Measurements from ENCODE around the gene PIGV.
"Not testable (repeated sequence)": the region's sequence is repeated elsewhere in the genome, so short reads cannot be mapped to it uniquely, and the experiment has no call there.

PIGV gene

DNA sequence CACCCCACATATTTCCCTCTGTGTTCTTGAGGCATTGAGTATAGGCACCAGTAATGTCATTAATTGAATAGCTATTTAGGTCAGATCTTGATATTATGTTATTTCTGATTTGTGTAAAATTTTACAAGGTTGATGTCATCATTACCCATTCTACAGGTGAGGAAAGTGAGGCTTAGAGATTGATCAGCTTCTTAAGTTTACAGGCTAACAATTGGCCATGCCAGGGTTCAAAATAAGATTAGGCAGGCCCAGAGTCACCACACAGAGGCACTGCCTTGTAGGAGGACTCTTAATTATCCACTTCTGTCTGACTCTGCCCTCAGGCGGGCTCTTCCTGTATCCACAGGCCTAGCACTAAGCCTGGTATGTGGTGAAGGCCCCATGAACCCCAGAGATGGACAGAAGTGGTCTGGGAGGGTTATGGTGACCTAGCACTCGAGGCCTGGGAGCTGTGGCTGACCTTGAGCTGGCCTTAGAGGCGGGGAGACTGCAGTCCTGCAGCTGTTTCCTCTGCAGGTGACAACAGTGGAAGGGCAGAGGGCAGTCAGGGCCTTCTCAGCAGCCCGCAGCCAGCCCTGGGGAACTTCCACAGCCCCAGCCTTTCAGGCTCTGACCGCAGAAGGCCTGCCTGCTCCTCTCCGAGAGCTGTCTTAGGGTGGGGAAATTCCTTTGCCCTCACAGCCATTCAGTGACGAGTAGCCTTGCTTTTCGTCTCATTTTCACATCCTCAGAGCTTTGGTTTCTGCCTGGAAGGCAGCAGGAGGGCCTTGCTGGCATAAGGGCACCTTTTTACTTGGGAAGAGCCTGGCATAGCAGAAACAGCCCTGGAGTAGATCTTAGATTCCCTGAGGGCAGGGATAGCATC lies 51.0 kb downstream of the PIGV start:
- peak; percentile 45 for DNase-seq

- DNase-seq, result no peak
These were observed 51.6 kb downstream of the PIGV start for GRCh38 chr1:26839339-26839722.

GRCh38 chr1:26839779-26840178 lies 52.0 kb downstream of the PIGV start:
- no peak for DNase-seq

DNA sequence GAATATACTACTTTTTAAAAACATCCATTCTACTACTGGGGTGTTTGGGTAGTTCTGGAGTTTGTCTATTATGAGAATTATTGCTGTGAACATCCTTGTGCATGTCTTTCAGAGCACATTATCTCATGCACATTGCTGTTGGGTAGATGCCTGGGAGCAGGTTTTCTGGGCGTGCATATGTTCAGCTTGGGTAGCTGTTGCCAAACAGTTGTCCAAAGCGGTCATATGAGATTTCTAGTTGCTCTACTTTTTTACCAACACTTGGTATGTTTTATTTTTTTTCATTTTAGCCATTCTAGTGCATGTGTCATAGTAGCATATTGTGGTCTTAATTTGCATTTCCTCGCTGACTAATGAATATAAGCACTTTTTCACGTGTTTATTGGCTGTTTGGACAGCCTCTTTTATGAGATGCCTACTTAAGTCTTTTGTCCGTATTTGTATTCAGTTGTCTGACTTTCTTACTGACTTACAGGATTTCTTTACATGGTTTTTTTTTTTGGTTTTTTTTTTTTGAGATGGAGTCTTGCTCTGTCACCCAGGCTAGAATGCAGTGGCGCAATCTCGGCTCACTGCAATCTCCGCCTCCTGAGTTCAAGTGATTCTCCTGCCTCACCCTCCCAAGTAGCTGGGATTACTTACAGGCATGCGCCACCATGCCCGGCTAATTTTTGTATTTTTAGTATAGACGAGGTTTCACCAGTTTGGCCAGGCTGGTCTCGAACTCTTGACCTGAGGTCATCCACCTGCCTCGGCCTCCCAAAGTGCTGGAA lies 56.9 kb downstream of the PIGV start:
- DNase-seq, result no peak

GRCh38 chr1:26847826-26848225 lies 60.1 kb downstream of the PIGV start:
- DNase-seq, result not testable (repeated sequence)

Measured in stimulated activated CD4-positive, alpha-beta T cell treated with anti-CD3 and anti-CD28 coated beads, Interleukin-12 subunit alpha, Interleukin-12 subunit beta, amount 100 ng/mL, for 4 hours (primary cell).